ENCODE results near the gene CLDN9. TPM values are rescaled to one million over a fixed set of nuclear protein-coding genes. Genes with fewer than 3 reads are reported as not detected.

CLDN9 gene
- total RNA-seq, 4 donors from 2014 or later, result not detected

GRCh38 chr16:2999929-3000328 lies 12.8 kb upstream of the CLDN9 start:
- no peak for DNase-seq (ENCODE audit: low spot score in 2 of 2)
- Histone ChIP-seq H3K27ac (no peak overlapping the region), H3K4me1 (peaks cover 17% of the 10 kb centered on the region), H3K27me3 (peaks cover 13% of the 10 kb centered on the region), H3K36me3 (no peaks in the 10 kb centered on the region), H3K9me3 (no peaks in the 10 kb centered on the region), H3K4me3 (no peak overlapping the region)
- WGBS, result 91% methylated on average over 6 of the region's 6 CpGs
- TF ChIP-seq POLR2AphosphoS5 (IDR thresholded peaks at IDR 0.05) (no peak), POLR2A (IDR thresholded peaks at IDR 0.05) (no peak), CTCF (IDR thresholded peaks at IDR 0.05) (no peak)

- TF ChIP-seq EP300 (IDR thresholded peaks at IDR 0.05) (no peak), POLR2A (IDR thresholded peaks at IDR 0.05) (no peak), POLR2AphosphoS5 (IDR thresholded peaks at IDR 0.05) (no peak), CTCF (IDR thresholded peaks at IDR 0.05) (no peak)
- Histone ChIP-seq H3K9me3 (no peaks in the 10 kb centered on the region), H3K27me3 (peaks cover 14% of the 10 kb centered on the region), H3K4me1 (peaks cover 14% of the 10 kb centered on the region), H3K36me3 (no peaks in the 10 kb centered on the region), H3K4me3 (no peak overlapping the region), H3K27ac (no peak overlapping the region)
- WGBS, result 94% methylated on average over 4 of the region's 4 CpGs
- no peak for DNase-seq (ENCODE audit: low spot score in 2 of 2)
These were observed 12.2 kb upstream of the CLDN9 start for GRCh38 chr16:3000540-3000939.

GRCh38 chr16:3001316-3001715 lies 11.4 kb upstream of the CLDN9 start:
- 74% methylated on average over 5 of the region's 12 CpGs for whole genome bisulfite sequencing
- H3K36me3 ChIP-seq, result no peaks in the 10 kb centered on the region
- no peak for DNase-seq (ENCODE audit: low spot score in 2 of 2)
- H3K4me1 ChIP-seq, result peaks cover 10% of the 10 kb centered on the region
- peaks cover 20% of the 10 kb centered on the region for H3K27me3 ChIP-seq
- TF ChIP-seq POLR2A (IDR thresholded peaks at IDR 0.05), result no peak
- no peak for TF ChIP-seq POLR2AphosphoS5 (IDR thresholded peaks at IDR 0.05)
- no peak for TF ChIP-seq EP300 (IDR thresholded peaks at IDR 0.05)
- no peak for TF ChIP-seq CTCF (IDR thresholded peaks at IDR 0.05)
- H3K4me3 ChIP-seq, result no peak overlapping the region
- no peak overlapping the region for H3K27ac ChIP-seq
- H3K9me3 ChIP-seq, result no peaks in the 10 kb centered on the region

- peaks cover 44% of the 10 kb centered on the region for H3K27me3 ChIP-seq
- peak in 1 of 2 donors; percentile 43 for TF ChIP-seq CTCF (IDR thresholded peaks at IDR 0.05)
- TF ChIP-seq POLR2AphosphoS5 (IDR thresholded peaks at IDR 0.05), result no peak
- TF ChIP-seq EP300 (IDR thresholded peaks at IDR 0.05), result no peak
- no peak overlapping the region for H3K27ac ChIP-seq
- no peaks in the 10 kb centered on the region for H3K36me3 ChIP-seq
- H3K9me3 ChIP-seq, result no peaks in the 10 kb centered on the region
- H3K4me3 ChIP-seq, result peak overlapping the region; percentile 42
- 17% methylated on average over 23 of the region's 58 CpGs for WGBS
- H3K4me1 ChIP-seq, result peaks cover 25% of the 10 kb centered on the region
- peak; percentile 95 to 98 for DNase-seq (ENCODE audit: low spot score in 2 of 2)
These were observed 9.0 kb upstream of the CLDN9 start for GRCh38 chr16:3003582-3004270.

- H3K27me3 ChIP-seq, result peaks cover 48% of the 10 kb centered on the region
- H3K9me3 ChIP-seq, result no peaks in the 10 kb centered on the region
- no peaks in the 10 kb centered on the region for H3K36me3 ChIP-seq
- TF ChIP-seq POLR2A (IDR thresholded peaks at IDR 0.05) (no peak), EP300 (IDR thresholded peaks at IDR 0.05) (no peak)
- no peak for DNase-seq (ENCODE audit: low spot score in 2 of 2)
- H3K27ac ChIP-seq, result no peak overlapping the region
- H3K4me1 ChIP-seq, result peaks cover 25% of the 10 kb centered on the region
- no CpG with 5 or more reads among the region's 67 CpGs for WGBS
- H3K4me3 ChIP-seq, result peak overlapping the region; percentile 42
These were observed 8.4 kb upstream of the CLDN9 start for GRCh38 chr16:3004319-3004718.
